HG02571 (cell line): Measurements from ENCODE around the gene CTXND2.
"Not testable (repeated sequence)": the region's sequence is repeated elsewhere in the genome, so short reads cannot be mapped to it uniquely, and the experiment has no call there.

Experiments
- ATAC-seq: cut with Tn5 transposase; IDR thresholded peaks from one replicate; pipeline ENCODE4 v1.9.1; 2021; ENCODE audit warnings: mild to moderate bottlenecking, moderate library complexity; ENCODE audit not compliant: unreplicated experiment

CTXND2 gene

DNA sequence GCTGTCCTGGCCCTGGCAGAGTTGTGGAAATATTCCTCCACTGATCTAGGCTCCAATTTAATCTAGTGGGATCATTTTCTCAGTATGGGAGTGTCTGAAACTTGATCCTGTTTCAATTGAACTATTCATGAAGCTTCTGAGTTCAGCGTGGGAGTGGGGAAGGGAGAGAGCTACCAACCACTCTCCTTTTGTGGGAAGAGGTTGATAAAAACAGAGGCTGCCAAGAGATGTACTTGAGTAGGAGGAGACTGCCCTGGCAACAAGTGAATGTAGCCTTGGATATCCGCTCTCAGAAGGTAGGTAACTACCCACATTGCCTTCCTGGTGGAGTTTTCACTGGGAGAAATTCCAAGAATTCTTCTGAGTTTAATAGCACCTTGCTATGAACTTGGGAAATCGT, at the start of gene CTXND2:
Gene CTXND2, plus strand, starts transcription at position 119 of the 400 bp plus-strand sequence. CDS start 25,179 bp downstream, outside the sequence.
- ATAC-seq = no peak

DNA sequence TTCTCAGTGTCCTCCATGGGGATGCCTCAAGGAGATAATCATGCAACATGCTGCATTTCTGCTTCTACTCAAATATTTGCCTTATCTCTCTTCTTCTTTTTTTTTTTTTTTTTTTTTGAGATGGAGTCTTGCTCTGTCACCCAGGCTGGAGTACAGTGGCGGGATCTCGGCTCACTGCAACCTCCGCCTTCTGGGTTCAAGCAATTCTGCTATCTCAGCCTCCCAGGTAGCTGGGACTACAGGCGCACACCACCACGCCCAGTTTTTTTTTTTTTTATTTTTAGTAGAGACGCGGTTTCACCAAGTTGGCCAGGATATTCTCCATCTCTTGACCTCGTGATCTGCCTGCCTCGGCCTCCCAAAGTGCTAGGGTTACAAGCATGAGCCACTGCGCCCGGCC, 46.1 kb upstream of the CTXND2 start:
- not testable (repeated sequence) for ATAC-seq

DNA sequence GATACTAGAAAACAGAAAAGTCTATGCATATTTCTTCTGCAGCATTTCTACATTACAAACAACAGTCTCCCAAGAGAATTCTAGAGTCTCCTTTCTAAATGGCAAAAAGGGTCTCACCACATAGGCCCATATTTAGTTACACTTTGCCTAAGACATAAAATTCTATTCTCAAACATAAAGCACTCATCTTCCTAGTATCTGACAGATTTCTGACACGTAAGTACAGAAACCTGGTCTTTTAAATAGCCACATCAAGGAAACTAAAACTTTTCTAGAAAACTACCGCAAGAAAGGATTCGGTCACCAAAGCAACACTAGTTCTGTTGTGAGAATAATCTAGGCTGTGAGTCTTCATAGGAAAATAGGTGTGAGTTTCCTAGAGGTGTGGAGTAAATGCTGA, 45.3 kb upstream of the CTXND2 start:
- ATAC-seq = no peak

DNA sequence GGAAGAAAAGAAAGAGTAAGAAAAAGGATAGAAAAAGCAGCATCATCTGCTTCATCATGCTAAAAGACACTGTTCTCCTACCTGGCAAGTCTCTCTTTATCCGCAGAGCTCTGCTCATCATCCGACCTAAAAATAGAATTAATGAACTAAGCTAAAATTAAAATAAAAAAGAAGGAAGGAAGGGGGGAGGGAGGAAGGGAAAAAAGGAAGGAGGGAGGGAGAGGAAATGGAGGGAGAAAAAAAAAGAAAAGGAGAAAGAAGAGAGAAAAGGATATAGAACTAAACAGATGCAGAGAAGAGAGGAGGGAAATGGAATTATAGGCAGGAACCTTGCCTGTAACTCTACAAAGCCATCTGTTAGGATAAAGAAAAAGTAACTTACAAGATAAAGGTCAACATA, 44.6 kb upstream of the CTXND2 start:
- ATAC-seq = no peak

DNA sequence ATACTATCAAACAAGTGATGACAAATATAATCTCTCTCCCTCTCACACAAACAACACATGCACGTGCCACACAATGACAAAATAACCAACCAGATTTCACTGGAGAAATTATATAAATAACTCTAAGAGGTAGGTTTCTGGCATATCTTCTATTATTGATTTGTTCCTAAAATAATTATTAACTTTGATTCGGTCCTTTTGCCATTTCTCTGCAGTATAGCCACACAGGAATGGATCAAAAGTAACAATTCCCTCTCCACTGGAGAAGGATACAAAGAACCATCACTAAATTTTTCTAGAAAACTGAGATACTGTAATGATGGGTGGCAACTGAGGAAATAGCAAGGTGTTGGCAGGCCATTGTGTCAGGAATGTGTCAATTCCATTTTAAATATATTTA, 44.0 kb upstream of the CTXND2 start:
- no peak for ATAC-seq

DNA sequence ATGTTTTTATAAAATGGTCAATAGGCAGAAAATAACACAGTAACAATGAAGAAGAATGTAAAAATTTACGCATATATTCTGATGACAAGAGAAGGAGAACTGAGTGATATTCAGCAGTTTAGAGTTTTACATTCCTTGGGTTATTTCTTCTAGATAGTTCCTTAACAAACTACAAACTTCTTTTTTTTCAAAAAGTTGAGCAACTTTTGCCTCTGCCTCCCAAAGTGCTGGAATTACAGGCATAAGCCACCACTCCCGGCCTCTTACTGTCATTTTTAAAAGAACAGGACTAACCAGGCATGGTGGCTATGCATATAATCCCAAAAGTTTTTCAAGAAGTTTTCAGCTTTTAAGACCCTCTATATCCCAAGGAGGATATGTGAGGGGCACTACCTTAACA, 43.5 kb upstream of the CTXND2 start:
- ATAC-seq = no peak

DNA sequence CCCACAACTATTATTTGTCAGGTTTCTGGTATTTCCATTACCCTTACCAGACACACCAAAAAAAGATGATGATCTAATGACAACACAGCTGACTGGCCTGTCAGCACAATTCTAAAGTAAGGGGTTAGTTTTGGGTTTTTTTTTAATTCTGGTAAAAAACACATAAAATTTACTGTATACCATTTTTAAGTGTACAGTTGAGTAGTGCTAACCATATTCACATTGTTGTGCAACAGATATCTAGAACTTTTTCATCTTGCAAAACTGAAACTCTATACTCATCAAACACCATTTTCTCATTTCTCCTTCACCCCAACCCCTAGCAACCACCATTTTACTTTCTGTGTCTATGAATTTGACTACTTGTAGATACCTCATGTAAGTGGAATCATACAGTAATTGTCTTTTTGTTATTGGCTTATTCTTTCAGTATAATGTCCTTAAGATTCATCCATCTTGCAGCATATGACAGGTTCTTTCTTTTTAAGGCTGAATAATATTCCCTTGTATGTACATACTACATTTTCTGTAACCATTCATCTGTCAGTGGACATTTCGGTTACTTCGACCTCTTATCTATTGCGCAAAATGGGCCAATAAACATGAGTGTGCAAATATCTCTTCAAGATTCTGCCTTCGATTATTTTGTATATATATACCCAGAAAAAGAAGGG, 40.3 kb upstream of the CTXND2 start:
- no peak for ATAC-seq

DNA sequence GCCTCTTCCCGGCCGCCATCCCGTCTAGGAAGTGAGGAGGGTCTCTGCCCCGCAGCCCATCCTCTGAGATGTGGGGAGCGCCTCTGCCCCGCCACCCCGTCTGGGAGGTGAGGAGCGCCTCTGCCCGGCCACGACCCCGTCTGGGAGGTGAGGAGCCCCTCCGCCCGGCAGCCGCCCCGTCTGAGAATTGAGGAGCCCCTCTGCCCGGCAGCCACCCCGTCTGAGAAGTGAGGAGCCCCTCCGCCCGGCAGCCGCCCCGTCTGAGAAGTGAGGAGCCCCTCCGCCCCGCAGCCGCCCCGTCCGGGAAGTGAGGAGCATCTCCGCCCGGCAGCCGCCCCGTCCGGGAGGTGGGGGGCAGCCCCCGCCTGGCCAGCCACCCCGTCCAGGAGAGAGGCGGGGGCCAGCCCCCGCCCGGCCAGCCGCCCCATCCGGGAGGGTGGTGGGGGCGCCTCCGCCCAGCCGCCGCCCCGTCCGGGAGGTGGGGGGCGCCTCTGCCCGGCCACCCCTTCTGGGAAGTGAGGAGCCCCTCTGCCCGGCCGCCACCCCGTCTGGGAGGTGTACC, 36.1 kb upstream of the CTXND2 start:
- ATAC-seq = not testable (repeated sequence)

DNA sequence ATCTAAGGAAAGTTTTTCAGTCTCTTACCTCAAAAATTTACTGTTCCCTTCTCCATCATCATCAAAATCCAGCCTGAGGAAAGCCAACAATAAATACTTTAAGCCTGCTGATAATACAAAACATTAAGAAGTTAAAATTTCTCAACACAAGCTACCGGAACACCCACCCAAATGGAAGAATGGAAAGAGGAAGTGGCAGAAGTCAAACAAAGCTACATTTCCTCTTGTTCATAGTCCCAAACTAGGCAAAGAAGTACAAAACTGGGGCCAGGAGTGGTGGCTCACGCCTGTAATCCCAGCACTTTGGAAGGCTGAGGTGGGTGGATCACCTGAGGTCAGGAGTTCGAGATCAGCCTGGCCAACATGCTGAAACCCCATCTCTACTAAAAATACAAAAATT, 34.2 kb upstream of the CTXND2 start:
- ATAC-seq = not testable (repeated sequence)

DNA sequence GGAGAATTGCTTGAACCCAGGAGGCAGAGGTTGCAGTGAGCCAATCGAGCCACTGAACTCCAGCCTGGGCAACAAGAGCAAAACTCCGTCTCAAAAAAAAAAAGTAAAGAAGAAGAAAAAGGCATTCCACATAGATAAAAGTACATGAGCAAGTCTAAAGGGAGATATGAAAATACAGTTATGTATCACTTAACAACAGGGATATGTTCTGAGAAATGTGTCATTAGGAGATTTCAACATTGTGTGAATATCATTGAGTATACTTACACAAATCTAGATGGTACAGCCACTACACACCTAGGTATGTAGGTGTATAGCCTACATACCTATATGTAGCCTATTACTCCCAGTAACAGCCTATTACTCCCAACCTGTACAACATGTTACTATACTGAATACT, 23.2 kb upstream of the CTXND2 start:
- ATAC-seq = no peak

DNA sequence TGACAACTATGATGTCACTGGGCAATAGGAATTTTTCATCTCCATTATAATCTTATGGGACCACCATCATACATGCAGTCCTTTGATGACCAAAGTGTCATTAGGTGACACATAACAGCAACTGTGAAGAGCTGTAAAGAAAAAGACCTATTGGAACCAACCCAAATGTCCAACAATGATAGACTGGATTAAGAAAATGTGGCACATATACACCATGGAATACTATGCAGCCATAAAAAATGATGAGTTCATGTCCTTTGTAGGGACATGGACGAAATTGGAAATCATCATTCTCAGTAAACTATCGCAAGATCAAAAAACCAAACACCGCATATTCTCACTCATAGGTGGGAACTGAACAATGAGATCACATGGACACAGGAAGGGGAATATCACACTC, 22.7 kb upstream of the CTXND2 start:
- not testable (repeated sequence) for ATAC-seq

DNA sequence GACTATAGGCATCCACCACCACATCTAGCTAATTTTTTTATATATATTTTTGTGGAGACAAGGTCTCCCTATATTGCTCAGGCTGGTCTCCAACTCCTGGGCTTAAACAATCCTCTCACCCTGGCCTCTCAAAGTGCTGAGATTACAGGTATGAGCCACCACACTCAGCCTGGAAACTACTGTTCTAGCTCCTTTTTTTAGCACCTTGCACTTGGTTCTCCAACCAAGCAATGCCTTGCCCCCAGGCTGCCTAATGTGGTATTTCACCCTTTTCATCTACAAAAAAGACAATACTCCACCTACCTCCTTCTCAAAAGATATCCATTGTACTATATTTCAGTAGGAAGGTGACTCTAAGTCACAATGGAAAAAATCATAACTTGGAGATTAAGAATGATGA, 17.3 kb upstream of the CTXND2 start:
- no peak for ATAC-seq

DNA sequence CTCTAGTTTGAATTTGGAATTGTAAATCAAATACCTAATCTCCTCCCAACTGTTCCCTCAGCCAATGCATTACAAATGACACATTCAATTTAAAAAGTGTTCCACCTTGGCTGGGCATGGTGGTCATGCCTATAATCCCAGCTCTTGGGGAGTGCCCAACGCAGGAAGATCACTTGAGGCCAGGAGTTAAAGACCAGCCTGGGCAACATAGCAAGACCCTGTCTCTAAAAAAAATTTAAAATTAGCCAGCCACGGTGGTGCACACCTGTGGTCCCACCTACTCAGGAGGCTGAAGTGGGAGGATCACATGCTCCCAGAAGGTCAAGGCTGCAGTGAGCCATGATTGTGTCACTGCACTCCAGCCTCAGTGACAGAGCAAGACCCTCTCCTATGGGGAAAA, 14.4 kb upstream of the CTXND2 start:
- no peak for ATAC-seq

DNA sequence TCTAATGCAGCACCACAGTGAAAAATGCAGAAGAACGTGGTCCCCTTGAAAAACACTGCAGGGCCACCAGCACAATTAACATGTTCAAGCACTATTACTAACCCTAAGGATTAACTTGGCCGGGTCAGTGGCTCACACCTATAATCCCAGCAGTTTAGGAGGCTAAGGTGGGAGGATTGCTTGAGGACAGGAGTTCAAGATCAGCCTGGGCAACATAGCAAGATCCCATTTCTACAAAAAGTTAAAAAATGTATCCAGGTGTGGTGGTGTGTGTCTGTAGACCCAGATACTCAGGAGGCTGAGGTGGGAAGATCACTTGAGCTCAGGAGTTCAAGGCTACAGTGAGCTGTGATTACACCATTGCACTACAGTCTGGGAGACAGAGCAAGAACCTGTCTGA, 13.4 kb upstream of the CTXND2 start:
- ATAC-seq = no peak

DNA sequence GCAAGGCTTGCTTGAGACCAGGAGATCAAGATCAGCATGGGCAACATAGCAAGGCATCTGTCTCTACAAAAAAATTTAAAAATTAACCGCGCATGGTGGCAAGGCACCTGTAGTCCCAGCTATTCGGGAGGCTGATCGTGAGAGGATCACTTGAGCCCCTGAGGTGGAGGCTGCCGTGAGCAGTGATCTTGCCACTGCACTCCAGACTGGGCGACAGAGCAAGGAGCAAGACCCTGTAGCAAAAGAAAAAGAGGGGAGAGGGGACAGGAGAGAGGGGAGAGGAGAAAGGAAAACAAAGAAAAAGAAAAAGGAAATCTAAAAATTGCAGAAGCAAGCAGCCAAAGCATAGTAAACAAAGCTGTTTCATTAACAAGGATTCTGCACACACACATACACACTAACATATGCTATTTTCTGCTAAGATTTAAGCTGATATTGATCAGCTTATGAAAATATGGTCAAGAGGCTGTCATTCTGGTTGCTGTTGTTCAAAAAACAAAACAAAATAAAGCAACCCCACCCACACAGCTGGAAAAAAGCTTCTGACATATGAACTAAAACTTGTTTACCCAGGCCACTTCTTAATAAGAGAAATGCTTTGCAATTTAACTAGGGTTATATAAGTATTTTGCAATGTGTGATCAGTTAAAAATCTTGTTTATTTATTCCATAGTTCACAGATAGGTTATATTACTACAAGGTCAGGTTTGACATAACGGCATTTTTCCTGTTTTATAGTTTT, 12.3 kb upstream of the CTXND2 start:
- ATAC-seq = no peak

DNA sequence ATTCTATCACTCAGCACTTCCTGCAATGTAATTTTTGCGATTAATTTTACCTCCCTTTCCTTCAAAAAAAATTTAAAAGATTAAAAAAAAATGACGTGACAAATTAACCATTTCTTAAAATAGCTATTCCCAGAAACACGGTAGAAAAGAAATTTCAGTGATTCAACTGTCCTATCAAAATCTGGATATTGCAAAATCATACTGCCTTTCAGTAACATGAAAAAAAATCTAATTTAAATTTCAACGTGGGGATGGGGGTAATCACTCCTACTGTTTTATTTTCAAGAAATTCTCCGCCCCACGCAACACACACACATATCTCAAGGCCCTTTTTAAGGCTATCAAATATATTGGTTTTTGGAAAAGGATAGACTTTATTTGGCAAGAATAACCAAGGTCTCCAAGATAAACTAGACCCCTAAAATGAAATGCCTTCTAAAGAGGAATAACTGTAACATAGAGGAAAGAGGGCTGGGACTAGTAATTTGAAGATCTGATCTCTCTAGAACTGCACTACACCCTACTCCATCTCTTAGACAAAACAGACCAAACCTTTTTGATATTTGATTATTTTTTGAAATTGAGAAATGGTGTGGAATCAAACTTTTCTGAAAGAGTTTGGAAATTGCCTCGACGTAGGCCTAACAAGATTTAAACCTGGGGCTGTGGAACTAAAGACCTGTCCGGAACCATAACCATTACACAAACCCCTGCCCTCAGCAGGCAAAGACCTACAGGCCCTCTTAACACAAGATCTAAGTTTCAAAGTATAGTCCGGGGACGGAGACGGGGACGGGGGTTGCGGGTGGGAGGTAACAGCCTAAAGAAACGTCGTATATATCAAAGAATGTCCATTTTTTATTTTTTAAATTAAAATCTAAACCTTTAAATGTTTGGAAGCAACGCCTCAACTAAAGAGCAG, 11.5 kb upstream of the CTXND2 start:
- ATAC-seq = no peak

DNA sequence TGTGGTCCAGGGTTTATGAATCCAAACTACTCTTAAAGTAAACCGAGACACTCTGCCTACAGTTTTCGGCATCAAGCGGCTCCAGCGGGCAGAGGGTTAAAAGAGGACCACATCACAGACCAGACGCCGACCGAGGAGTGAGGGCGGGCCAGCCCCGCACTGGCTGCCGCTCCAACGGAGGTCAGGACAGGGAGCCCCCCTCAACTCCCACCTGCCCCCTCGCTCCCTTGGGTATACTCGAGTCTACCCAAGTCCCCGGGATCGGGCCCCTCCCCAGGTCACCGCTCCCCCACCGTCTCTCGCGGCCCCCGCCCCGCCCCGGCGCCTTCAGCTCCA, 10.8 kb upstream of the CTXND2 start:
- ATAC-seq = no peak

DNA sequence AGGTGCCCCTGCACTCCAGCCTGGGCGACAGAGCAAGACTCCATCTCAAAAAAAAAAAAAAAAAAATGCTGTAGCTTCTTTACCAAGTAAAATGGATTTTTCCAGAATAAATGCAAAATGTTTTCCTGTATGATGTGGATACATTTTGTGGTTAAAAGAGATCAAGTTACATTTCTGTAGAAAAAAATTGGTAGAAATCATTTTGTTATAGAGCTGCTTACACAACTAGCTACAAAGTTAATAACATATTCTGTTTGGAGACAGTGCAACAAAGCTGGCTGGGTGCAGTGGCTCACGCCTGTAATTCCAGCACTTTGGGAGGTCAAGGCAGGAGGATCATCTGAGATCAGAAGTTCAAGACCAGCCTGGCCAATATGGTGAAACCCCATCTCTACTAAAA, 8.0 kb upstream of the CTXND2 start:
- ATAC-seq = not testable (repeated sequence)

DNA sequence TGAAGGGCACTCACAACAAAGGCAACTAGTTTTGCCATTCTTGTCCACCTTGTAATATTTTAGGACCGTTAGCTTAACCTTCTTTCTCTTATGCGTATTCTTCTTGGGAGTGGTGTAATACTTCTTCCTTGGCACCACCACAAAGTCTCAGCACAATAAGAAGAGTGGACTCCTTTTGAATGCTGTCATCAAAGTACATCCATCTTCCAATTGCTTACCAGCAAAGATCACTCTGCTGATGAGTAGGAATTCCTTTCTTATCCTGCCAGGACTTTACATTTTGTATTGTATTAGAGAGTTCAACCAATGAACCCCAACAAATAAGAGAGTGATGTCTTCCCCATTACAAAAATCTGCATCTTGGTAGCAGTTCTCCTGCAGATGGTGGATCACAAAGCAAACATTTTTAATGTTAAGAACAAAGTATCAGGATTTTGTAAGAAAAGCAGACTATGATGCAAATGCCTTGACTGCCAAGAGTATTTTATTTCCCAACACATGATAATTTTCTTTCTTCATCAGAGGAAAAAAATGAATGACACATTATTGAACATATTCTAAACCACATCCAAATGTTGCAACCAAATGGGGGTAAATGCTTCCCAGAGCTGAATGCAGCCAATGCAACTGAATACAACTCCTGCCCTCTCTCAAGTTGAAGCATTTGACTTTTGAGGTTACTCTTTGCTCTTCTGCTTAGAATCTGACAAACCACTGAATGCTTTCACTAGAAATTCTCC, 5.4 kb upstream of the CTXND2 start:
- no peak for ATAC-seq

DNA sequence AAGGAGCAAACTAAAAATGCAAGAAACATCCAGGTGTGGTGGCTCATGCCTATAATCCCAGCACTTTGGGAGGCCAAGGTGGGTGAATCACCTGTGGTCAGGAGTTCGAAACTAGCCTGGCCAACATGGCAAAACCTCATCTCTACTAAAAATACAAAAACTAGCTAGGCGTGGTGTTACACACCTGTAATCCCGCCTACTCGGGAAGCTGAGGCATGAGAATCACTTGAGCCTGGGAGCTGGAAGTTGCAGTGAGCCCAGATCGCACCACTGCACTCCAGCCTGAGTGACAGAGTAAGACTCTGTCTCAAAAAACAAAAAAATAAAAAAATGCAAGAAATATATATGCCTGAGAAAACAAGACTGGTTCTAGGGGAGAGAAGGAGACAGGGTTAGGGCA, 3.8 kb upstream of the CTXND2 start:
- ATAC-seq = not testable (repeated sequence)

DNA sequence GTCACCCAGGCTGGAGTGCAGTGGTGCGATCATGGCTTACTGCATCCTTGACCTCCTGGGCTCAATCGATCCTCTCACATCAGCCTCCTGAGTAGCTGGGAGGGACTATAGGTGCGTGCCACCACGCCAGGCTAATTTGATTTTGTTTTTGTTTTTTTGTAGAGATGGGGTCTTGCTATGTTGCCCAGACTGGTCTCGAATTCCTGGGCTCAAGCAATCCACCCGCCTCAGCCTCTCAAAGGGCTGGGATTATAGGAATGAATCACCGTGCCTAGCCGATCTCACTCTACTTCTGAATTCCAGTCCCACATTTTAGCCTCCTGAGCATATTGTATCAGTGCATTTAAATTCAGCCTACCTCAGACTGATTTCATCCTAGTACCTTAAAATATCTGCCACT, 1.8 kb downstream of the CTXND2 start:
- no peak for ATAC-seq
